Heart left ventricle (tissue), 13 donors: ENCODE data around the gene IQSEC1.

ENCODE experiments used
- CTCF ChIP-seq, 12 donors: fragments of 200-600 bp; sonication (generic) in 4 of 12; IDR thresholded peaks; one replicate each; pipeline versions ENCODE4 v1.5.0 to v1.8.0; 2018 to 2022; ENCODE audit warnings: antibody characterized with exemption in 12 of 12, mild to moderate bottlenecking in 5 of 12
- POLR2A ChIP-seq, 2 donors: fragments of 450-650 bp; IDR thresholded peaks; one replicate each; pipeline ENCODE4 v1.6.1; 2017; ENCODE audit warnings: antibody characterized with exemption in 2 of 2, mild to moderate bottlenecking in 2 of 2, moderate library complexity in 2 of 2
- donor health status: ischemic (EF 13 %, LVEDD 7.1; RV severe dilation, severe dysfunction).
- donor health status: DM: no; HTN: yes; CAD: no.
- donor health status: DM: no; HTN: no; CAD: no.
- donor health status: ischemic (EF 25% LVEDD 6.9; RV normal size, moderate dysfunction).
- donor health status: ischemic (EF 25% LVEDD 5.7; RV mildly dilated, moderate dysfunction).
- donor health status: ischemic (EF 35%, LVEDD 5.7; RV mildly dilated, moderate dysfunction).
- donor health status: nonischemic (EF 11% LVEDD 7.7; RV severe dilation, severe dysfunction).
- donor health status: DM: yes; HTN: yes; CAD: no.
- donor health status: PGD.
- donor health status: ischemic (EF 29% LVEDD 5.4; RV normal size, mild dysfunction).
- donor health status: nonischemic (EF 23%, LVEDD 6.1; RV moderate dilation, normal function).

- TF ChIP-seq POLR2A (IDR thresholded peaks at IDR 0.05) (no peak), CTCF (IDR thresholded peaks at IDR 0.05) (no peak)
Measured at GRCh38 chr3:13013994-13014754, 59.1 kb downstream of the IQSEC1 start.
